HepG2 (cell line): ENCODE results near the gene LYSMD1. TPM values are rescaled to one million over a fixed set of nuclear protein-coding genes. Genes with fewer than 3 reads are reported as not detected.
A peak's percentile ranks its signal among the peaks of the same experiment; 100 is the strongest.

Experiments
- ATF7 ChIP-seq, 2 experiments: fragments of 450-650 bp in 1 of 2; sonication (generic) in 1 of 2; formaldehyde crosslinking in 1 of 2; IDR thresholded peaks; 2 replicates each; pipeline versions ENCODE4 v1.4.0 to v1.6.1; 2016 to 2020; ENCODE audit warnings: antibody characterized with exemption in 1 of 2, mild to moderate bottlenecking in 1 of 2, missing genetic modification reagents in 1 of 2
- ATF7-NPFF ChIP-seq: sonication (generic); formaldehyde crosslinking; IDR thresholded peaks from 2 replicates; pipeline ENCODE4 v1.8.1; 2023; ENCODE audit warnings: mild to moderate bottlenecking, low read depth, missing genetic modification reagents, moderate library complexity
- ELK4 ChIP-seq: sonication (generic); formaldehyde crosslinking; IDR thresholded peaks from 2 replicates; pipeline ENCODE4 v1.9.0; 2021; ENCODE audit warnings: missing genetic modification reagents, borderline replicate concordance
- HNF4G ChIP-seq, 2 experiments: sonication (generic) in 1 of 2; formaldehyde crosslinking in 1 of 2; IDR thresholded peaks; 2 replicates each; pipeline versions ENCODE4 v1.4.0 to v1.6.1; 2011 to 2020; ENCODE audit warnings: borderline replicate concordance in 2 of 2, low read depth in 2 of 2, mild to moderate bottlenecking in 2 of 2, low read length in 1 of 2, missing genetic modification reagents in 1 of 2, moderate library complexity in 1 of 2
- NCOR1 ChIP-seq: fragments of 200-600 bp; sonication (generic); IDR thresholded peaks from 2 replicates; pipeline ENCODE4 v1.7.0; 2017; ENCODE audit warnings: antibody characterized with exemption, low read length, borderline replicate concordance
- NR2F6 ChIP-seq, 2 experiments: IDR thresholded peaks; 2 replicates each; pipeline ENCODE4 v1.6.1; 2016; ENCODE audit warnings: antibody characterized with exemption in 1 of 2, mild to moderate bottlenecking in 1 of 2
- PATZ1 ChIP-seq: sonication (generic); formaldehyde crosslinking; IDR thresholded peaks from 2 replicates; pipeline ENCODE4 v1.4.0; 2020; ENCODE audit warnings: missing genetic modification reagents
- RBM39 ChIP-seq: fragments of 200-400 bp; formaldehyde crosslinking; IDR thresholded peaks from one replicate; pipeline ENCODE4 v1.6.1; 2018; ENCODE audit warnings: antibody characterized with exemption, mild to moderate bottlenecking, low read depth, low read length; ENCODE audit not compliant: poor library complexity, severe bottlenecking
- TAF1 ChIP-seq: sonication (generic); formaldehyde crosslinking; IDR thresholded peaks from 2 replicates; pipeline ENCODE4 v1.4.0; 2020; ENCODE audit warnings: missing genetic modification reagents
- TGIF2 ChIP-seq: IDR thresholded peaks from 2 replicates; pipeline ENCODE4 v1.6.1; 2016; ENCODE audit warnings: control low read depth, missing compliant biosample characterization
- ZNF205 ChIP-seq: IDR thresholded peaks from 2 replicates; pipeline ENCODE4 v1.6.1; 2018; ENCODE audit warnings: missing biosample characterization, missing genetic modification reagents
- ZNF230 ChIP-seq: sonication (generic); formaldehyde crosslinking; IDR thresholded peaks from 2 replicates; pipeline ENCODE4 v1.4.0; 2020; ENCODE audit warnings: mild to moderate bottlenecking, missing genetic modification reagents
- ZNF326 ChIP-seq: sonication (generic); formaldehyde crosslinking; IDR thresholded peaks from 2 replicates; pipeline ENCODE4 v1.4.0; 2020; ENCODE audit warnings: missing genetic modification reagents, borderline replicate concordance
- ZNF333 ChIP-seq: sonication (generic); formaldehyde crosslinking; IDR thresholded peaks from 2 replicates; pipeline ENCODE4 v1.4.0; 2020; ENCODE audit warnings: mild to moderate bottlenecking, missing genetic modification reagents, borderline replicate concordance
- ZNF34 ChIP-seq: sonication (generic); formaldehyde crosslinking; IDR thresholded peaks from 2 replicates; pipeline ENCODE4 v1.4.0; 2020; ENCODE audit warnings: mild to moderate bottlenecking, missing genetic modification reagents, borderline replicate concordance
- ZNF720 ChIP-seq: sonication (generic); formaldehyde crosslinking; IDR thresholded peaks from 2 replicates; pipeline ENCODE4 v1.4.0; 2020; ENCODE audit warnings: missing genetic modification reagents
- ZNF782 ChIP-seq: sonication (generic); formaldehyde crosslinking; IDR thresholded peaks from 2 replicates; pipeline ENCODE4 v1.4.0; 2020; ENCODE audit warnings: missing genetic modification reagents, mild to moderate bottlenecking, borderline replicate concordance
- polyA plus RNA-seq, 8 experiments: library from polyadenylated mRNA; depleted of rRNA in 3 of 8; stranded (reverse) in 7 of 8; unstranded in 1 of 8; fragments of >200 nt; fragmentation: Illumina TruSeq in 4 of 8; extraction: Trizol in 4 of 8; gene quantifications; 2 replicates each; pipeline versions ENCODE4 v1.2.1 to v1.2.3, GENCODE V29; 2011 to 2016; ENCODE audit warnings: low read depth in 4 of 8, missing spikeins in 1 of 8, mixed read lengths in 1 of 8; ENCODE audit not compliant: insufficient read depth in 1 of 8
- total RNA-seq, 5 experiments: library from RNA; depleted of rRNA; stranded (reverse); fragments of >200 nt; fragmentation: Illumina TruSeq; extraction: Trizol; gene quantifications; 2 replicates each; pipeline ENCODE4 v1.2.3, GENCODE V29; 2016; ENCODE audit warnings: low read depth in 1 of 5
- TF ChIP-seq, protein P1 (sequence below): sonication (generic); formaldehyde crosslinking; IDR thresholded peaks from 2 replicates; pipeline ENCODE4 v1.5.0; 2020; ENCODE audit warnings: mild to moderate bottlenecking, missing genetic modification reagents
- TF ChIP-seq, protein P2 (sequence below): IDR thresholded peaks from 2 replicates; pipeline ENCODE4 v1.4.0; 2020; ENCODE audit warnings: mild to moderate bottlenecking, missing genetic modification reagents

The LYSMD1 gene
- total and polyA plus RNA-seq, 2 of the 13 experiments (the other 11 are each of a cell fraction or from before 2014, with no cell fraction given): 3.8 to 4.8 TPM

GRCh38 chr1:151165281-151165737 is 393 bp downstream of the LYSMD1 start (continued):
- TF ChIP-seq ZNF720 (CRISPR knock-in tag) (no peak), PATZ1 (CRISPR knock-in tag) (0 out of 2 replicates have a peak, but pooled peaks have one; percentile 29), ZNF326 (CRISPR knock-in tag) (no peak), NCOR1 (peak; percentile 31; the same call in 1 of the 2 replicates), ZNF230 (CRISPR knock-in tag) (0 out of 2 replicates have a peak, but pooled peaks have one; percentile 37), ZNF333 (CRISPR knock-in tag) (0 out of 2 replicates have a peak, but pooled peaks have one; percentile 4), RBM39 (peak; percentile 31), ATF7 (IDR thresholded peaks at IDR 0.05) (no peak), ATF7 (CRISPR knock-in tag; IDR thresholded peaks at IDR 0.05) (peak; percentile 52; the same call in 1 of the 2 replicates), ATF7-NPFF (CRISPR knock-in tag) (no peak), ZNF34 (CRISPR knock-in tag) (peak; percentile 28; the same call in 1 of the 2 replicates), TAF1 (CRISPR knock-in tag) (no peak), ELK4 (CRISPR knock-in tag) (no peak), HNF4G (IDR thresholded peaks at IDR 0.05; ENCODE audit: borderline replicate concordance, low read depth, low read length) (no peak), HNF4G (CRISPR knock-in tag; IDR thresholded peaks at IDR 0.05; ENCODE audit: borderline replicate concordance, low read depth) (0 out of 2 replicates have a peak, but pooled peaks have one; percentile 21), TGIF2 (CRISPR knock-in tag) (no peak; the same call in 1 of the 2 replicates), ZNF782 (CRISPR knock-in tag) (peak; percentile 48; the same call in 1 of the 2 replicates), NR2F6 (IDR thresholded peaks at IDR 0.05) (peak; percentile 75), NR2F6 (CRISPR knock-in tag; IDR thresholded peaks at IDR 0.05) (no peak; the same call in 1 of the 2 replicates), ZNF205 (CRISPR knock-in tag) (no peak)
- TF ChIP-seq, protein P1, sequence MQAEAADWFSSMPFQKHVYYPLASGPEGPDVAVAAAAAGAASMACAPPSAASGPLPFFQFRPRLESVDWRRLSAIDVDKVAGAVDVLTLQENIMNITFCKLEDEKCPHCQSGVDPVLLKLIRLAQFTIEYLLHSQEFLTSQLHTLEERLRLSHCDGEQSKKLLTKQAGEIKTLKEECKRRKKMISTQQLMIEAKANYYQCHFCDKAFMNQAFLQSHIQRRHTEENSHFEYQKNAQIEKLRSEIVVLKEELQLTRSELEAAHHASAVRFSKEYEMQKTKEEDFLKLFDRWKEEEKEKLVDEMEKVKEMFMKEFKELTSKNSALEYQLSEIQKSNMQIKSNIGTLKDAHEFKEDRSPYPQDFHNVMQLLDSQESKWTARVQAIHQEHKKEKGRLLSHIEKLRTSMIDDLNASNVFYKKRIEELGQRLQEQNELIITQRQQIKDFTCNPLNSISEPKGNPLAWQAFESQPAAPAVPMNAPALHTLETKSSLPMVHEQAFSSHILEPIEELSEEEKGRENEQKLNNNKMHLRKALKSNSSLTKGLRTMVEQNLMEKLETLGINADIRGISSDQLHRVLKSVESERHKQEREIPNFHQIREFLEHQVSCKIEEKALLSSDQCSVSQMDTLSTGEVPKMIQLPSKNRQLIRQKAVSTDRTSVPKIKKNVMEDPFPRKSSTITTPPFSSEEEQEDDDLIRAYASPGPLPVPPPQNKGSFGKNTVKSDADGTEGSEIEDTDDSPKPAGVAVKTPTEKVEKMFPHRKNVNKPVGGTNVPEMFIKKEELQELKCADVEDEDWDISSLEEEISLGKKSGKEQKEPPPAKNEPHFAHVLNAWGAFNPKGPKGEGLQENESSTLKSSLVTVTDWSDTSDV (CRISPR knock-in tag): no peak
- TF ChIP-seq, protein P2, sequence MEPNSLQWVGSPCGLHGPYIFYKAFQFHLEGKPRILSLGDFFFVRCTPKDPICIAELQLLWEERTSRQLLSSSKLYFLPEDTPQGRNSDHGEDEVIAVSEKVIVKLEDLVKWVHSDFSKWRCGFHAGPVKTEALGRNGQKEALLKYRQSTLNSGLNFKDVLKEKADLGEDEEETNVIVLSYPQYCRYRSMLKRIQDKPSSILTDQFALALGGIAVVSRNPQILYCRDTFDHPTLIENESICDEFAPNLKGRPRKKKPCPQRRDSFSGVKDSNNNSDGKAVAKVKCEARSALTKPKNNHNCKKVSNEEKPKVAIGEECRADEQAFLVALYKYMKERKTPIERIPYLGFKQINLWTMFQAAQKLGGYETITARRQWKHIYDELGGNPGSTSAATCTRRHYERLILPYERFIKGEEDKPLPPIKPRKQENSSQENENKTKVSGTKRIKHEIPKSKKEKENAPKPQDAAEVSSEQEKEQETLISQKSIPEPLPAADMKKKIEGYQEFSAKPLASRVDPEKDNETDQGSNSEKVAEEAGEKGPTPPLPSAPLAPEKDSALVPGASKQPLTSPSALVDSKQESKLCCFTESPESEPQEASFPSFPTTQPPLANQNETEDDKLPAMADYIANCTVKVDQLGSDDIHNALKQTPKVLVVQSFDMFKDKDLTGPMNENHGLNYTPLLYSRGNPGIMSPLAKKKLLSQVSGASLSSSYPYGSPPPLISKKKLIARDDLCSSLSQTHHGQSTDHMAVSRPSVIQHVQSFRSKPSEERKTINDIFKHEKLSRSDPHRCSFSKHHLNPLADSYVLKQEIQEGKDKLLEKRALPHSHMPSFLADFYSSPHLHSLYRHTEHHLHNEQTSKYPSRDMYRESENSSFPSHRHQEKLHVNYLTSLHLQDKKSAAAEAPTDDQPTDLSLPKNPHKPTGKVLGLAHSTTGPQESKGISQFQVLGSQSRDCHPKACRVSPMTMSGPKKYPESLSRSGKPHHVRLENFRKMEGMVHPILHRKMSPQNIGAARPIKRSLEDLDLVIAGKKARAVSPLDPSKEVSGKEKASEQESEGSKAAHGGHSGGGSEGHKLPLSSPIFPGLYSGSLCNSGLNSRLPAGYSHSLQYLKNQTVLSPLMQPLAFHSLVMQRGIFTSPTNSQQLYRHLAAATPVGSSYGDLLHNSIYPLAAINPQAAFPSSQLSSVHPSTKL (CRISPR knock-in tag): no peak
